Measurements from ENCODE around the gene JUP. TPM values are rescaled to one million over a fixed set of nuclear protein-coding genes. Genes with fewer than 3 reads are reported as not detected.

JUP gene
- total RNA-seq, 1 experiment from 2014 or later: 224 TPM

- TF ChIP-seq CTCF (IDR thresholded peaks at IDR 0.05 in 2 of 3, conservative IDR thresholded peaks at IDR 0.05 in 1 of 3; ENCODE audit: borderline replicate concordance in 1 of 3, insufficient read depth in 1 of 3, low read depth in 2 of 3, low read length in 2 of 3) (no peak), CBX3 (IDR thresholded peaks at IDR 0.05; ENCODE audit: low read depth) (no peak), FOSL1 (IDR thresholded peaks at IDR 0.05; ENCODE audit: low read depth) (no peak), ATF3 (IDR thresholded peaks at IDR 0.05) (no peak), ELF1 (IDR thresholded peaks at IDR 0.05; ENCODE audit: borderline replicate concordance, low read depth) (no peak), REST (IDR thresholded peaks at IDR 0.05; ENCODE audit: low read depth) (no peak), SRF (IDR thresholded peaks at IDR 0.05; ENCODE audit: low read depth) (no peak), SP1 (IDR thresholded peaks at IDR 0.05; ENCODE audit: low read depth) (no peak), YY1 (IDR thresholded peaks at IDR 0.05; ENCODE audit: extremely low read depth, insufficient replicate concordance, low read depth, low read length) (no peak), TCF7L2 (IDR thresholded peaks at IDR 0.05; ENCODE audit: borderline replicate concordance, extremely low read depth, insufficient read depth, insufficient read length) (no peak)
Measured at GRCh38 chr17:41785091-41785858, 1.2 kb downstream of the JUP start (continued).

All from HCT116 (cell line).